Measurements from ENCODE around the gene FHOD3. TPM values are rescaled to one million over a fixed set of nuclear protein-coding genes. Genes with fewer than 3 reads are reported as not detected.
"Not testable (repeated sequence)": the region's sequence is repeated elsewhere in the genome, so short reads cannot be mapped to it uniquely, and the experiment has no call there.

FHOD3 gene
- total RNA-seq, 1 experiment from 2014 or later, result 23.1 TPM

- no peak for DNase-seq (ENCODE audit: extremely low read depth, low read depth)
Observed at GRCh38 chr18:36440614-36441013, 143.1 kb downstream of the FHOD3 start.

- no peak for DNase-seq (ENCODE audit: extremely low read depth, low read depth)
Observed at GRCh38 chr18:36441426-36442240, 144.1 kb downstream of the FHOD3 start.

- no peak for DNase-seq (ENCODE audit: extremely low read depth, low read depth)
Observed at GRCh38 chr18:36442717-36443116, 145.2 kb downstream of the FHOD3 start.

GRCh38 chr18:36446059-36446458 lies 148.5 kb downstream of the FHOD3 start:
- no peak for DNase-seq (ENCODE audit: extremely low read depth, low read depth)

- no peak for DNase-seq (ENCODE audit: extremely low read depth, low read depth)
Observed at GRCh38 chr18:36448384-36449290, 151.1 kb downstream of the FHOD3 start.

DNA sequence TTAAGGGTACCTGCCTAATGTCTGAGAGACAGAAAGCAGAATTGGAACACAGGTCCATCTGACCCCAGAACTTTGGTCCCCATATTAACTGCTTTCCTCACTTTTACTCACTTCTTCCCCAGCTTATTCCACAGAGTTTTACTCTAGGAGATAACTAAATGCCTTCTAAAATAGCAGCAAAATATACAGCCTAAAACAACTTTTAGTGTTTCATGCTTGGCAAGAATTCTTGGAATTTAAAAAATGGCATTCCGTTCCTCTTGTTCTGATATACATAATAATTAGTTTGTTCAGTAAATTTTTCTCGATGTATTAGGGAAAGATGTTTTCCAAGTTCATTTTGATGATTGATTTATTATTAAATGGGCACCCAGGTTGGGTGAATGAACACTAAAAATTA lies 151.9 kb downstream of the FHOD3 start:
- DNase-seq (ENCODE audit: extremely low read depth, low read depth), result no peak

DNA sequence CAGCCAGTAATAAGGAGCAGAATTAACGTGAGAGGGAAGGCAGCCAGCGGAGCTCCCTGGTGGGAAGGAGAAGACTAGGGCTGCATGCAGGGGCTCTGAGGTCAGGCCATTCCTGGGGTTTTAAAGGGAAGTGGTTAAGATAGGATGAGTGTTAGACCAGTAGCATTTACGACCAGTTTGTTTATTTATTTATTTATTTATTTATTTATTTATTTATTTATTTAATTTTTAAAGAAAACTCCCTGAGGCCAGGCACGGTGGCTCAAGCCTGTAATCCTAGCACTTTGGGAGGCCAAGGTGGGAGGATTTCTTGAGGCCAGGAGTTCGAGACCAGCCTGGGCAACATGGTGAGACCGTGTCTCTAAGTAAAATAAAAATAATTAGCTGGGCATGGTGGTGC lies 152.8 kb downstream of the FHOD3 start:
- no peak for DNase-seq (ENCODE audit: extremely low read depth, low read depth)

GRCh38 chr18:36451454-36452251 lies 154.1 kb downstream of the FHOD3 start:
- DNase-seq (ENCODE audit: extremely low read depth, low read depth), result peak; percentile 16

DNA sequence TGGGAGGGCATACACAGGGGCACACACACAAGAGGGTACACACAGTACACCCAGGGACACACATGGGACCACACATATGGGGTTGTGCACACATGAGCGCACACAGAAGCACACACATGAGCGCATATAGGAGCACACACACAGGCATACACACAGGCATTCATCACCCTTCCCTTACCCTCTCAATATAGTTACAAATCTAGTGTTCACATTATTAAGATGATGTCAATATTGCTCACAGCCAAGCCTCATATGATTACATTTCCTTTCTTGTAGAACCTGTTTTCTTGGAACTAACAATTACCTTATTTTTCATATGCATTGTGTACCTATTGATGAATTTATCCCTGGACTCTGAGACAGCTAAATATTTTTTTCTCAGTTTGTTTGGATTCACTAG lies 156.7 kb downstream of the FHOD3 start:
- no peak for DNase-seq (ENCODE audit: extremely low read depth, low read depth)

DNA sequence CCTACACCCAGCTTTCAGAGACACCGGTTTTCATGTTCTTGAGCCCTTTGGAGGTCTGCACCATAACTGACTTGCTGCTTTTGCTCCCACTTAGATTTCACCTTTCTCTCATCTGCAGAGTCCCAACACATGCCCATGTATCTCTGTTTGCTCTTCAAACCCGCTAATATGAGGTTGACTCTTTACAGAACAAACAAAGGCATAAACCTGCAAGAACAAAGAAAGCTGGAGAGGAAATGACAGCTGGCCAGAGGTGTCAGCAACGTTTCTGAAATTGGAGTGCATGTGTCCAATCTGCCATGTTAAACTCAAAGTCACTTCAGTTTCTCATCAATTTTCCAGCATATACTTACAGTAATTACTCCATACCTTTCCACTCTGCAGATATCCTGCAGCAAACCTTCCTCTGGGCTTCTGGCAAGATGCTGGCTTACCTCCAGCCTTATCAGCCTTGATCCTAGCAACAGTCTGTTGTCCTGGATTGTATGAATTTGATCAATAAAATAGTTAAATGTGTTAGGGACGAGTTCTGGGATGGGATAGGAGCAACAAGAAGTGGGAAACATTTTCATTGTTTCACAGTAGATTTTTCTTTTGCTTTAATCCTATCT lies 157.4 kb downstream of the FHOD3 start:
- DNase-seq (ENCODE audit: extremely low read depth, low read depth), result no peak

GRCh38 chr18:36455931-36456330 lies 158.4 kb downstream of the FHOD3 start:
- no peak for DNase-seq (ENCODE audit: extremely low read depth, low read depth)

- no peak for DNase-seq (ENCODE audit: extremely low read depth, low read depth)
Observed at GRCh38 chr18:36456622-36457021, 159.1 kb downstream of the FHOD3 start.

DNA sequence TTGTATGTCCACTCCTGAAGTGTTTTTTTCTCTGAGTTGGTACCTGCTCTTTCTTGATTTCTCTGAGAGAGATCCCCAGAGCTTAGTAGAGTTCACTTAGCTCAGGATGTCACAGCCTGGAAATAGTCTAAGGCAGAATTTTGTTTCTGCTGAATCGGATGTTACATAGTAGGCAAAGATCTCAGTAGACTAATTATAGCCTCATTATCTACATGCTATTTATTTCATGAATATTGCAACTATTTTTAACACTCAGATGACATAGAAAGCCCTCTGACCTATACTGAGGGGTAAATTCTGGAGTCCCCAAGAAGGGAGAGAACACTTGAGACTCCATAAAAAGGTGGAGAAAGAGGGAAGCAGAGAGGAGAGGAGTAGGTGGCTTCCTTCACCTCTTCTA lies 160.2 kb downstream of the FHOD3 start:
- DNase-seq (ENCODE audit: extremely low read depth, low read depth), result no peak

DNA sequence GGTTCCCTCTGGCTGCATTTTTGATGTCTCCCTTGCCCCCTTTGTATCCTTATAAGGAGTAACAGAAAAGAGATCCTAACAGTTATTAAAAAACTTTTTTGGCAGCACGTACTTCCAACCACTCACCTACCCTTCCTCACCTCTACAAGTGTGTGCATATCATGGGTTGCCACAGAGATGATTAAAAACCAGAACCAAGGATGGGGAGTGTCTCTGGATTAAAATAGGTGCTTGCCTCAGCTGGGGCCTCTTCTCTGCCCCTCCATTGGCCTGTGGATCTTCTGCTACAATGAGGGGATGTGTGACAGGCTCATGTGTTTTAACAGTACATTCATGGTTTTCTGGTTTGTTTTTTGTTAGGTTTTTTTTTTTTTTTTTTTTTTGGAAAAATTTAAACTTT lies 160.8 kb downstream of the FHOD3 start:
- DNase-seq (ENCODE audit: extremely low read depth, low read depth), result no peak

- no peak for DNase-seq (ENCODE audit: extremely low read depth, low read depth)
Observed at GRCh38 chr18:36459203-36459602, 161.7 kb downstream of the FHOD3 start.

DNA sequence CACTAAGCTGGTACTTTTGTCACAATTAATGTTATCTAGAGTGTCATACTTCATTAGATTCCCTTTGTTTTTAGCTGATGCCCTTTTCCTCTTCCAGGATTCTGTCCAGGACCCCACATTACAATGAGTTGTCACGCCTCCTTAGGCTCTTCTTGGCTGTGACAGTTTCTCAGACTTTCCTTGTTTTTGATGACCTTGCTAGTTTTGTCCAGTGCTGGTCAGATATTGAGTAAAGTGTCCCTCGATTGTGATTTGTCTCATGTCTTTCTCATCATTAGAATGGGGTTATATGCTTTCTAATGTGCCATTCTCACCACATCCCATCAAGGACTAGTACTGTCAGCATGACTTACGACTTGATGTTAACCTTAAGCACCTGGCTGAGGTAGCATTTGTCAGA lies 162.3 kb downstream of the FHOD3 start:
- DNase-seq (ENCODE audit: extremely low read depth, low read depth), result no peak

DNA sequence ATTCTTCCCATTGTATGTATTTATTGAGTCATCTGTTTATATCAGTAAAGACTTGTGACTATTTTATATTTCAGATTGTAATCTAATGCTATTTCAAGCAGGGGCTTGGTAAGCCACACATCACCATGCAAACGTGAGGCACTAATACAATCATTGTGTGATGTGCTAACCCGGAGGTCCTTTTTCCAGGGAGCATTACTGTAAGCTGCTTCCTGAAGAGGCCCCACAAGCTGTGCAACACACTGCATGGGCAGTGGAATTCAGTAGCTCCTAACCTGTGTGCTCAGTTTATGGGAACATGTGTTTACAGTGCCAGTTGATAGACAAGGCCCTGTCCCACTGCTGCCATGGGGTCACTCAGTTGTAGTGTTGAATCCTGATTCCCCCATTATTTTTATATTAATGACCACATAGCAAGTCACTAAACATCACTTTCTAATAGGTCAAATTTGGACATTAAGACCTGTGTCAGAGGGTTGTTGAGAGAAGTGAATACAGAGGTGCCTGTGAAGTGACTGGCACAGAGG lies 162.9 kb downstream of the FHOD3 start:
- no peak for DNase-seq (ENCODE audit: extremely low read depth, low read depth)

GRCh38 chr18:36460854-36461253 lies 163.3 kb downstream of the FHOD3 start:
- DNase-seq (ENCODE audit: extremely low read depth, low read depth), result no peak

GRCh38 chr18:36461551-36461987 lies 164.1 kb downstream of the FHOD3 start:
- no peak for DNase-seq (ENCODE audit: extremely low read depth, low read depth)

DNA sequence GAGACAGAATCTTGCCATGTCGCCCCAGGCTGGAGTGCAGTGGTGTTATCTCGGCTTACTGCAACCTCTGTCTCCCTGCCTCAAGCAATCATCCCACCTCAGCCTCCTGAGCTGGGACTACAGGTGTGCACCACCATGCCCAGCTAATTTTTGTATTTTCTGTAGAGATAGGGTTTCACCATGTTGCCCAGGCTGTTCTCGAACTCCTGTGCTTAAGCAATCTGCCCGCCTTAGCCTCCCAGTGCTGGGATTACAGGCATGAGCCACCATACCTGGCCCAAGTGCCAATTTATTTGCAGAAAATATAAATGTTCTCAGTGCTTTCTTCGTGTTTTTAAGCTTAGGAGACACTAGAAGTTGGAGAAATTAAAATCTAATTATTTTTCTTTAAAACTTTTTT lies 166.0 kb downstream of the FHOD3 start:
- not testable (repeated sequence) for DNase-seq (ENCODE audit: extremely low read depth, low read depth)

Measured in NCI-H460 (cell line).